Measurements from ENCODE around the gene POP4.
"Not testable (repeated sequence)": the region's sequence is repeated elsewhere in the genome, so short reads cannot be mapped to it uniquely, and the experiment has no call there.

POP4 gene

GRCh38 chr19:29610574-29611271 is 4.6 kb downstream of the POP4 start:
- H3K4me3 ChIP-seq (ENCODE audit: low read depth, low read length): no peak overlapping the region

DNA sequence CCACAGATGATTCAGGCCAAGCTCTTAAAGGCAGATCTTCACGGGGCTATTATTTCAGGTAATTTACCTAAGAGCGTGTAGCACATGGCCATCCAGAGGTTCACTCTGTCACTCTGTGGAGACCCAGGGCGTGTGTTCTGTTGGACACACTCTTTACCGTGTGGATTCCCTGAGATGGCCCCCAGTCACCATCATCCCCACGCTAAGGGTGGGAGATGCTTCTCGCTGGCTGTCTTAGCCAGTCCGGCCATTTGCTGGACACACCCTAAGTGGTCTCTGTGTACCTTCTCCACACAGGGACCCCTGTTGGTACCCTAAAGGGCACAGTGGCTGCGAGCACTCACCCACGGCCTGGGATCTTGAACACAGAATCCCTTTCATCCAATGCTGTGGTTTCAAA is 6.0 kb downstream of the POP4 start:
- no peak overlapping the region for H3K4me3 ChIP-seq (ENCODE audit: low read depth, low read length)

DNA sequence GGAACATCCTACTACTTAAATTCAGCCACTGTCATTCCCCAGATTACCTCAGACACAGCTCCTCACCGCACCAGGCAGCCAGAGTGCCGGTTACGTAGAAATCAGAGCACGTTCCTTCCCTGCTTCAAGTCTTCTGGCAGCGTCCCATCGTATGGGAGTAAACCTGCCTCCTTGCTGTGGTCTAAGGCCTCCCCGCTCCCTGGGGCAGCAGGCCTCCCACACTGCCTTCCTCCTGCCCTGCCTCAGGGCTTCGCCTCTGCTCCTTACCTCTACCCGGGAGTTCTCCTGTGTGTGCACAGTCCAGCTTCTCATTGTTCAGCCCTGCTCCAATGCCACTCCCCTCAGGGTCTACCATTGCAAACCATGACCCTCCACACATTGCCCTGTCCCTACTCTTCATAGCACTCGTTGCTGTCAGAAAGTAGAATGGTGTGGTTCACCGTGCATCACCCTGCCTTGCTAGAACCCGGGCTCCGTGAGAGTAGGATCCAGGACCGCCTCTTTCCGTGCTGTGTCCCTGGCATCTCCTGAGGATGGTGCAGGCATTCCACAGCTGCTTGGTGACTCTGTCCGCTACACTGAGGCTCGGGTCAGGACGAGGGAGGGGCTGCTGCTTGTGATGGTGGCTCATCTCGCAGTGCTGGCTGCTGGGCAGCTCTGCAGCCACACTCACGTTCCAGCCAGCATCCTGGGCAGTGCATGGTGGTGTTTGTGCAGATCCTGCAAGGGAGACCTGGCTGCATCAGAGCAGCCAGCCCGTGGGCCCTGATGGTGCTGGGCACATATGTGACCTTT is 6.9 kb downstream of the POP4 start:
- H3K4me3 ChIP-seq (ENCODE audit: low read depth, low read length): no peak overlapping the region

DNA sequence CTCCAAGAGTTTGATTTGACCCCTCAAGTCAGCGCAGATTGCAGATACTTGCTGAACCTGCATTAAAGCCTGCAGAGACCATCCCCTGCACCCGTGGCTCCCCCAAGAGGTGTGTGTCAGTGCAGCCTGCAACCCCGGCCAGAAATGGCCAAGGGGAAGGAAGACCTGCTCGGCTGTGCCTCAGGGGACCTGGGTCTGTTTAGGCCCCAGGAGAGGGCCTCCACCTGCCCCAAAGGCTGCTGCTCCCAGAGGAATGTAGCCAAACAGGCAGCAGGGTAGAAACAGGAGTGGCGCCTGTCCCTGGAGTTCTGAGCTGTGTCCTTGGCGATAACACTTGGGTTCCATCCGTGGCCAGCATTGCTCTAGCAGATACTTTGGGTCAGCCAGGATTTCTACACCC is 8.0 kb downstream of the POP4 start:
- H3K4me3 ChIP-seq (ENCODE audit: low read depth, low read length): no peak overlapping the region

DNA sequence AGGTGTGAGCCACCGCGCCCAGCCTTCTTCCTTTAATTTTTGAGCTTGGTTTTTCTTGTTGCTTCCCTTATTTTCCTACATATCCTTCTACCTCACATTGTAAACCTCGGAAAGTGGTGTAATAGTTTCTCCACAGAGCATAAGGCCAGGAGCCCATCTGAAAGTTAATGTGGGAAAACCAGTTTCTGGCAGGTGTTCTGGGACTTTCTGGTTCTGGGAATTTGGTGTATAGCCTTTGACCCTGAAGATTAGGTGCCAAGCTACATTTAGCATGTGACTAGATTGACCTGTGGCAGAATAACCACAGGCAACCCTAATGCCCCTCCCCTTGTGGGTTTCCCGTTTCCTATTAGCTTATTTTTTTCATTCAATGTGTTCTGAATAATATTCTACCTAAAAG is 8.7 kb downstream of the POP4 start:
- no peak overlapping the region for H3K4me3 ChIP-seq (ENCODE audit: low read depth, low read length)

DNA sequence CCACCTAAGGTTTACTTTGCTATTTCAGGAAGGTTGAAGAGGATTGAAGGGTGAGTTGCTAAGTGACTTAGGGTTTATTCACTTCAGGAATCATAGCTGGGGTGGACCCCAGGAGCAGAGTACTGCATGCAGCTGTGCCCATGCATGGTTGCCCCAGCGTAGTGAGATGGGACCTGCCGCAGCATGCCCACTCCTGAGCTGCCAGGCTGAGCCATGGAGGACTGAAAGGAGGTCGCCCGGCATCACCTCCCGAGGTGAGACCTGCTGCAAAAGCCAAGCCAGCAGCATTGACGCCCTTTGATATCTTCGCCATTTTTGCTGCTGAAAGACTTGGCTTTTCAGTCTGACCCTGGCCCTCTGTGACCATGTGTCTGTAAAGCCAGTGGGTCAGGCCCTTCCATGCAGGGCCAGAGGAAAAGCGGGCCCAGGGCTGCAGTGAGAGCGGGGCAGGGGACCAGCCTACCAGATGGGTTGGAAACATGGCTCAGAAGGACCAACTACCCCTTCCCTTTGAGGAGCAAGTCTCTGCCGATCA is 9.9 kb downstream of the POP4 start:
- H3K4me3 ChIP-seq (ENCODE audit: low read depth, low read length): no peak overlapping the region

- H3K4me3 ChIP-seq (ENCODE audit: low read depth, low read length): no peak overlapping the region
Observed at GRCh38 chr19:29616541-29616940, 10.5 kb downstream of the POP4 start.

DNA sequence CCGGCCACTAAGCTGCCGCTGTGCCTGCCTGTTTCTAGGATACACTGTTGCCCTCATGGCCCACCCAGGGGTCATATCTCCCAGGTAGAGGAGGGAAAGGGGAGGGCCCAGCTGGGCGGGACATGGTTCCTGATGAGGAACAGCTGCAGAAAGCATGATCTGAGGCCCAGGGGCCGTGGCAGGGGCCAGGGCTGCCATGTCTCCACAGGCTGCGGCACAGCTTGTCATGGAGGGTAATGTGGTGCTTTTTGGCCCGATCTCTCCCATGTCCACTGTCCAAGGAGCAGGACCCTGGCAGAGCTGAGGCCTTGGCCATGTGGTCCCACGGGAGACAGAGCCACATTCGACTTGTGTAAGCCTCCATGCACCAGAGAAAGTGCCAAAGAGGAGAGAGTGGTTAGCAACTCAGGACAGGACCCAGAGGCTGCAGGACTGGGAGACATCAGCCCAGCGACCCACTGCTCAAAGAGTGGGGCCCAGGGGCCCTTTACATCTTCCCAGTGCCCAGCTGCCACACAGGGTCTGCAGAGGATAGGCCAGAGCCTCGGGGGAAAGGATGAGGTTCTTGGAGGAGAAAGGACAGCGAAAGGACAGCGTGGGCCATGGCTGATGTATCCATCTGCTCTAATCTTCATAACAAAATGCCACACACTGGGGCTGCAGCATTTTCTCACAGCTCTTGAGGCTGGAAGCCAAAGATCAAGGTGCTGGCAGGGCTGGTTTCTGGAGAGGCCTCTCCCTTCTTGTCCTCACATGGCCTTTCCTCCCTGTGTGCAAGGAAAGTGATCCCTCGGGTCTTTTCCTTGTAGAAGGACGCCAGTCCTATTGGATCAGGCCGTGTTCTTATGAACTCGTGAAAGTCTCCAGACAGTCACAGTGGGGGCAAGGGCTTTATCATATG is 11.5 kb downstream of the POP4 start:
- H3K4me3 ChIP-seq (ENCODE audit: low read depth, low read length): no peak overlapping the region

DNA sequence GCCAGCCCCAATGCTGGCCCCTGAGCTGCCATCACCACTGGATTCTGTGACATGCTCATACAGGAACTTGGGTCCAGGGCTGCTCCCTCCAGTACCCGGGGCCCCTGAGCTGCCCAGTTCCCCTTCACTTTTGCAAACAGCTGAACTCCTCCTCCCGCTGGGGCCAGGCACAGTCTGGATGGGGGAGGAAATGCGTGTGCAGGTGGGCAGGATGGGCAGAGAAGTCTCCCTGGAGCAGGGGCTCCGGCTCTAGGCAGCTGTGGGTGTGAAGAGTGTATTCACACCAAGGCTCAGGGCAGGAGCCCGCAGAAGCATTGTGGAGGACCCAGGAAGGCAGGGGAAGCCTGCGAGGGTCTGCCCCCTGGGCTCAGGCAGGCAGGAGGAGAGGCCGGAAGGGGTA is 12.4 kb downstream of the POP4 start:
- H3K4me3 ChIP-seq (ENCODE audit: low read depth, low read length): no peak overlapping the region

GRCh38 chr19:29618871-29619270 is 12.8 kb downstream of the POP4 start:
- no peak overlapping the region for H3K4me3 ChIP-seq (ENCODE audit: low read depth, low read length)

DNA sequence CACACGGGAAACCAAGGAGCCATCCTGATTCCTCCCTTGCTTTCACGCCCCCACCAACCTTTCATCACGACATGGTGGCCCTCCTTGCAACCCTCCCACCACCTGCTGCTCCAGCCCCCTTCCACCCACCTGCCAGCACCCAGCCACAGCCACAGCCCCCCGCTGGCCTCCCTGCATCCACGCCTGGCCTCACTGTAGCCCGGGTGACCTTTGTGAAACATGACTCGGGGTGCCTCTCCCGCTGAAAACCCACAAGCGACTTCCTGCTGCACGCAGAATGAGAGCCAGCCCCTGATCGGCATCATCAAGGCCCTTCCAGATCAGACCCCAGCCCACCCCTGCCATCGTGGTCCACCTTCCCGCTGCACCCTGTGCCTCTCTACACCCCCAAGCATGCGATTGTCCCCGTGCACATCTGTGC is 14.9 kb downstream of the POP4 start:
- H3K4me3 ChIP-seq (ENCODE audit: low read depth, low read length): no peak overlapping the region

DNA sequence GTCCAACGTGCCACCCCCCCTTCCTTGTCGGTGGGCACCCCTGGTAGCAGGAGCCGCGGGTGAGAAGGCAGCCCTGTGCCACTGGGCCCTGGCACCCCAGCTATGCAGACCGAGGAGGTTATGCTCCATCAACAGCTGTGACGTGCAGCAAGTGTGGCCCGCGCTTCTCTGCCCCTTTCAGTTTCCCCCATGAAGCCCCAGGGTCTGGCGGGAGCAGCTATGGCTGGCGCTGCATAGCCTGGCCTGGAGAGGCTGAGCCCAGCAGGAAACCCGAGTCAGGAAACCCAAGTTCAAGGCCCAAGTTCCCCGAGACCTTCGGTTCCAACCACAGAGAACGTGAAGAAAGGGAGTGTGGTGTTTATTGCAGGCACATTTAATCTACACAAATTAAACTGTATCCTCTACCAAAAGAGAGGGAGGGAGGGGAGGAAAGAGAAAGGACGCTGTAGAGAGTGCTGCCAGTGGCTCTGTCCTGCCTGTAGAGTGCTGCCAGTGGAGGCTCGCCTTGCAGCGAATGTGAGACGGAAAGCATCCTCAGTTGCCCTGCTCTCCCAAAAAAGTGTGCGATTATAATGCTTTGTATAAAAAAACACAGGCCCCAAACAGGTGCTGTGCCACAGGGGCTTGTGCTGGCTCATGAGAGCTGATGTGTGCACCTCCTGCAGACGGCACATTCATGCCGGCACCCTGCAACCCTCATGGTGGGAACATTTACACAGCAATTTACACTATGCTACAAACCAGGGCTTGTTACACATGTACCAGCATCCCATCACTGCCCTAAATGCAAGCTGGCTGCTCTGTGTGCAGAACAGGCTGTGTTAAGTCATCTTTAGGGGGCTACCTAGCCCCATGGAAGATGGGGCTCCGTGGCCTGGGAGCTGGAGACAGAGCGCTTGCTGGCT is 16.3 kb downstream of the POP4 start:
- no peak overlapping the region for H3K4me3 ChIP-seq (ENCODE audit: low read depth, low read length)

- no peak overlapping the region for H3K4me3 ChIP-seq (ENCODE audit: low read depth, low read length)
Observed at GRCh38 chr19:29623726-29624488, 17.8 kb downstream of the POP4 start.

- no peak overlapping the region for H3K4me3 ChIP-seq (ENCODE audit: low read depth, low read length)
Observed at GRCh38 chr19:29624489-29625185, 18.6 kb downstream of the POP4 start.

DNA sequence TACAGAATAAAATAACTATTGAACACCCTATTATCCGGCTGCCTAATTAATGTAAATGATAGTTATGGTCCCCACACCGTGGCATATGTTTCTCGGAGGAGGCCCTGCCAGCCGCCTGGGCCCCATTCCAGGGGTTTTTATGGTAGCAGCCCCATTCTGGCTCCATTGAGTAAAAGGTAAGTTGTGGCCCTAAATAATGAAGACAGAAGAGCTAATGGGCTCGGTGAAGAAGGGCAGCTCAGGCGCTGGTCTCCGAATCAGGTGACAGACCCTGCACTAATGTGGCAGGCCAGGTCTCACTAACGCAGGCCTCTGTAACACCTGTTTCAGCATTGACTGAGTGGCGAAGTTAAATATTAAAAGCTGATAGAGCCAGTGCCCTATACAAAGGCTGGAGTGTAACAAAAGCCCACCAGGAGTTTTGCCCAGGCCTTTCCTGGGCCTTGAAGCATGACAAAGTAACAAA is 19.1 kb downstream of the POP4 start:
- H3K4me3 ChIP-seq (ENCODE audit: low read depth, low read length): no peak overlapping the region

DNA sequence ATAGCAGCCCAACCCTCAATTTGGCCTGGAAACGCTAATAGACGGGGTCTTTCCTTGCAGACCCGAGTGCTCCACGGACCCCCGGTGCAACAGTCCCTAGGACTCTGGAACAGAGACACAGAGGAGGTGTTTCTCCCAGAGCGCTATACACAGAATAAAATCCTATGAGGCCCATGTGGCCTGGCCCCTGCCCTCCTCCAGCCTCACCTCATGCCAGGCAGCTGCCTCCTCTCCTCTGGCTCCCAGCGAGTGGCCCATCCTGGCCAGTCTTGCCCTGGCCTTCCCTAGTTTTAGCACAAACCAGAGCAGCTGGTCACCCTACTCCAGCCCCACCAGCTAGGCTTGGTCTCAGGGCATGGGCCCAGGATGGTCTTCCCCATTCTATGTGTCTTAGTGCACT is 20.3 kb downstream of the POP4 start:
- no peak overlapping the region for H3K4me3 ChIP-seq (ENCODE audit: low read depth, low read length)

DNA sequence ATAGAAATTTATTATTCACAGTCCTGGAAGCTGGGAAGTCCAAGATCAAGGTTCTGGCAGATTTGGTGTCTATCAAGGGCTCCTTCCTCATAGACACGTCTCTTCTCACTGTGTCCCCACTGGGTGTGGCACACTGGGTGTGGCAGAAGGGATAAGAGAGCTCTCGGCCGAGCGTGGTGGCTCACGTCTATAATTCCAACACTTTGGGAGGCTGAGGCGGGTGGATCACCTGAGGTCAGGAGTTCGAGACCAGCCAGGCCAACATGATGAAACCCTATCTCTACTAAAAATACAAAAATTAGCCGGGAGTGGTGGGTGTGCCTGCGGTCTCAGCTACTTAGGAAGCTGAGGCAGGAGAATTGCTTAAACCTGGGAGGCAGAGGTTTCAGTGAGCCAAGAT is 20.7 kb downstream of the POP4 start:
- H3K4me3 ChIP-seq (ENCODE audit: low read depth, low read length): not testable (repeated sequence)

GRCh38 chr19:29628661-29629385 is 22.7 kb downstream of the POP4 start:
- no peak overlapping the region for H3K4me3 ChIP-seq (ENCODE audit: low read depth, low read length)
